HG03097 (cell line): ENCODE results near the gene HMGCLL1.

Experiments used
- ATAC-seq: cut with Tn5 transposase; IDR thresholded peaks from one replicate; pipeline ENCODE4 v1.9.1; 2021; ENCODE audit not compliant: unreplicated experiment, low FRiP score

Gene HMGCLL1

DNA sequence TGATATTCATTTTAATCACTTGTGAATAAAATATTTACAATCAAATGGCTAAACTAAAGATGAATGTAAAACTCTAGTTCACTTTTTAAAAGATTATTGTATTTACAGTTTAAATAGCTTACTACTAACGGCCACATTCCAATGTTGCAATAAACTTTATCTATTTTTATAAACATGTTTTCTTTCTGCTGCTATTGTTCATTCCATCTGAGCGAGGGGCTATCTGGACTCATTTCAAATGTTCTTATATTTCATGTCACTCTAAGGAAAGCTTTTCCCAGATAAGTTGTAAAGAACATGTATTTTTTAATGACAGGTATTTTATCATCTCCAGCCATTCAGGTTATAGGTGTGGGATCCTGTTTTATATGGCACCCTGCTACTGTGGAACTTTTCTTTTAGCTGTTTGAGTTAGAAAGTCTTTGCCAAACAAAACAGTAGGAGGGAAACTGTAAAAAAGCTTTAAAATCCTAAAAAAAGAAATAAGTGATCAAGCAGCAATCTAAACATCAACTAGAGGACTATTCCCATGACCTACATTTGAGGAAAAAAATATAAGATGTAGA is 42.5 kb downstream of the HMGCLL1 start:
- ATAC-seq = no peak

DNA sequence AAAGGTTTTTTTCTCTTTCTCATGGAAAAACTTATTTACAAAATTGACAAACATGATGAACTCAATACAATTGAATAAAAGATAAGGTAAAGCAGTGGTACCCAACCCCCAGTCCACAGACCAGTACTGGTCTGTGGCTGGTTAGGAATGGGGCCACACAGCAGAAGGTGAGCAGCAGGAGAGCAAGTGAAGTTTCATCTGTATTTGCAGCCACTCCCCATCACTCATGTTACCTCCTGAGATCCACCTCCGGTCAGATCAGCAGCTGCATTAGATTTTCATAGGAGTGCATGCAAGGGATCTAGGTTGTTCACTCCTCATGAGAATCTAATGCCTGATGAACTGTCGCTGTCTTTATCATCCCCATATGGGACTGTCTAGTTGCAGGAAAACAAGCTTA is 47.5 kb downstream of the HMGCLL1 start:
- ATAC-seq = no peak

DNA sequence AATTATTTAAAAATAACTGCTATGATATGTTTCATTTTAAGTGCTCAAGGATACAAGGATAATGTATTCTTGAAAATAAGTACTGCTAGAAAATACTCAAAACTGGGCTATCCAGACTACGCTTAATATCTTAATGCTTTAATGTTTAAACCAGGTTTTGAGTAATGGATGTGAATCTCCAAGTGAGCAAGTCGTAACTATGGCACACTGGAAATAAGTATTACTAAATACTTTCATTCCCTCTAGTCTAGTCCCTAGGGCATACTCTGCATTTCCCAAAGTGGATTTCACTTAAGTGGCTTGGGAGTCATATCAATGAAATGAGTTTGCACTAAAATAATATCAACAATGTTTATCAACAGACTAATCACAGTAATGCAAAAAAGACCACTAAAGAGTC is 48.1 kb downstream of the HMGCLL1 start:
- ATAC-seq = no peak

DNA sequence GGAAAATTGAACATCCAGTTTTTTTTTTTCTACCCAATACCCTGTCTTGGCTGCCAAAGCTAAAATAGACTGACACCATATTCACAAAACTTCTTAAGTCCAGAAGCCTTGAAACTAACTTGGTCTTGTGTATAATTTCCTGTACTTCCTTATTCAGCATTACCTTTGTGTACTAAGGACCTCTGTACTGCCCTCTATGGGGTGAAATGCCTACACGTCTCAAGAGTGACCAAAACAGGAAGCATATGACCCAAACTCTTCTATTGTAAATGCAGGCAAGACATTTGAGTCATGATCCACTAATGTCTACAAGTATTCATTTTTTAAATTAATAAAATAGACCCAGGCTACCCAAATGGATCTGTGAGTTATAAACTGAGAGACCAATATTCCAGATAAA is 50.4 kb downstream of the HMGCLL1 start:
- ATAC-seq = no peak

DNA sequence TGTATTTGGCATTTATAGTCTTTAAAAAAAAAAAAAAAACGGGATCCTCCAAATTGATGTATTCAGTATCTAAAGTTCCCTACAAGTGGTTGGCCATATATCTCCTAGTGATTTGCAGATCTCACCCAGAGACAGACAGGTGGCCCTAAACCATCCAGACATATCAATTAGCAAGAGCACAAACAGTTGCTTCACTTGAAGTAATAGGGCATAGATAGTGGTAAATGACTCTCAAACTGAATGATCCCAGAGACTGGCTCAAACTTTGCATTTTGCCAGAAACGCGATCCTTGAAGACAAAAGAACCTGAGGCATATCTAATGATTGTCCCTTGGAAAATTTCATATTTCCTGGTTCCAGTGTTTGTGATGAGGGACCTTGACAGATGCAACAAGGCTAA is 54.6 kb downstream of the HMGCLL1 start:
- ATAC-seq = no peak

GRCh38 chr6:55518529-55519060 is 60.4 kb downstream of the HMGCLL1 start:
- no peak for ATAC-seq

- no peak for ATAC-seq
Measured at GRCh38 chr6:55516736-55517135, 62.3 kb downstream of the HMGCLL1 start.

DNA sequence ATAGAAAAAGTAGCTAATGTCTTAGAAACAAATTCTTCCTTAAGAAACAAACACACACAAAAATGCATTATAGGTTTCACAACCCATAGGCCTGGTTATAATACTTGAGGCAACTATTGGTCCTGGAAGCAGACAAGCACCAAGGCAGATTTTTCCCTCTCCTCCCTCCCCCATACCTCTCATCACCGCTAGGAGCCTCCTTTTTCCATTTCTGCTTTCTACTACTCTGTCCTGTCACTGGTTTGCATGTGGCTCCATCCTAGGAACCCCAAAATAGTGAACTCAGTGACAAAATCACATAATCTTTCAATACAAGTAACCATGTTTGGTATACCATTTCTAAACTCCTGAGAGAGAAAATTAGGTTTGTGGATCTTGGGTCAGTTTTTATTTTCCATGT is 66.1 kb downstream of the HMGCLL1 start:
- ATAC-seq = no peak

- no peak for ATAC-seq
Measured at GRCh38 chr6:55511122-55511800, 67.7 kb downstream of the HMGCLL1 start.

GRCh38 chr6:55499591-55499990 is 79.4 kb downstream of the HMGCLL1 start:
- ATAC-seq = no peak

GRCh38 chr6:55497694-55498093 is 81.3 kb downstream of the HMGCLL1 start:
- ATAC-seq = no peak

- no peak for ATAC-seq
Measured at GRCh38 chr6:55496201-55496600, 82.8 kb downstream of the HMGCLL1 start.

DNA sequence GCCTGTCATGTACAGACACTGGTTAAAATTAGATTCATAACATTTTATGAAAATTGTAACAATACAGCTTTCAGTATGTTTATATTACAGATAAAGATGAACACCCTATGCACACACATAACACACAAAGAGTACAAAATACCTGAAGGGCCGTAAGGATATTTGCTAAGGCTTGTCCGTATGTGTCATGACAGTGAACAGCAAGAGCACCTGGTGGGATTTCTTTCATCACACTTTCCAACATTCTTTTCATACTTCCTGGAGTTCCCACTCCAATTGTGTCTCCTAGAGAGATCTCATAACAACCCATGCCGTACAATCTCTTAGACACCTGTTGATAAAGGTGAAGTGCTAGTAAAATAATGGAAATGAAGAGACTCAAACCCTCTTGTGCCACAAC is 83.7 kb downstream of the HMGCLL1 start:
- ATAC-seq = no peak

- no peak for ATAC-seq
Measured at GRCh38 chr6:55494411-55494810, 84.6 kb downstream of the HMGCLL1 start.

- ATAC-seq = no peak
Measured at GRCh38 chr6:55492259-55492658, 86.7 kb downstream of the HMGCLL1 start.

GRCh38 chr6:55490871-55491270 is 88.1 kb downstream of the HMGCLL1 start:
- ATAC-seq = no peak

DNA sequence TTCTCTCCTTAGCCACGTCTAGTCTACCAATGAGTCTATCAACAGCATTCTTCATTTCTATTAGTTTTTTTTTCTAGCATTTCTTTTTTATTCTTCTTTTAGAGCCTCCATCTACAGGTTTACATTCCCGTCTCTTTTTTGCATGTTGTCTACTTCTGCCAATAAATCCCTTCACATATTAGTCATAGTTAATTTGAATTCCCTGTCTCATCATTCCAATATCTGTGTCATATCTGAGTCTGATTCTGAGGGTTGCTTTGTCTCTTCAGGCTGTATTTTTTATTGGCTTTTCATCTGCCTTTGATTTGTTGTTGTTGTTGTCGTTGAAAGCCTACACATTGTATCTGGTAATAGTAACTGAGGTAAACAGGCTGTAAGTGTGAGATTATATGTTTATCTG is 104.6 kb downstream of the HMGCLL1 start:
- ATAC-seq = no peak

- ATAC-seq = no peak
Measured at GRCh38 chr6:55473722-55474121, 105.3 kb downstream of the HMGCLL1 start.

- no peak for ATAC-seq
Measured at GRCh38 chr6:55469951-55470366, 109.0 kb downstream of the HMGCLL1 start.

DNA sequence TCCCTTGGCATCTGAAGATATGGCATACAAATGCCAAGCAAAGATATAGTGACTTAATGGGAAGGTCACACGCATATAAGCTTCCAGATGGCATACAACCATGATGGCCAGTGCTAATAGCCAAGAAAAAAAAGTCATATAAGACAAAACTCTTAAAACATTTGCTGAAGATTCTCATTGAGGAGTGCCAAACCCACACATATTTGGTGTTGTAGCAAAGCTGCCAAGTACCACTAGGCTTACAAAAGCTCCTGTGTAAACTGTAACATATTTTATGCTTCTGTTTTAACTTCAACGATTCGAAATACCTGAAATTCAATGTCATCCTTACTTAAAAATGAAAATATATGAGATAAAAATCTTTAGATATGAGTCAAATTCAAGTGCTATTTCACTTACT is 123.0 kb downstream of the HMGCLL1 start:
- ATAC-seq = no peak

- ATAC-seq = no peak
Measured at GRCh38 chr6:55450005-55450404, 129.0 kb downstream of the HMGCLL1 start.

DNA sequence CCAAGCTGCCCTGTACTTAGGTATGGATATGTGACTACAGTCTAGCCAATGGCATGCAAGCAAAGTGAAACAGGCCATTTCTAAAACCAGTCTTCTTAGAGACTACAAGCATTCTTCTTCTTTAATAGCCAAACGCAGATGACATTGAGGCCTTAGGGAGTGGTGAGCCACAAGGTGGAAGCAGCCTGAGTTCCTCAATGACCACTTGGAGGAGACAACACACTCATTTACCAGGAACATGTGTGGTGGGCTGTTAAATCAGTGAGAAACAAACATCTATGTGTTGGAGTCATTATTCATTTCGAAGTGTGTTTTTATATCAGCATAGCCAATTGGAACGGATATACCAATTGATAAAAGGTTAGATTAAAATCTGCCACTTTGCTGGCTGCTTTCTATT is 129.8 kb downstream of the HMGCLL1 start:
- ATAC-seq = no peak
